Stimulated activated CD4-positive, alpha-beta T cell treated with anti-CD3 and anti-CD28 coated beads, Interleukin-4, amount 100 ng/mL, for 48 hours (primary cell): ENCODE data around the gene SUPT3H.
A peak's percentile ranks its signal among the peaks of the same experiment; 100 is the strongest.

ENCODE experiments used
- DNase-seq, 2 donors: peaks; one replicate each; pipeline ENCODE4 v3.0.0-alpha.2; 2020; ENCODE audit warnings: low read depth in 2 of 2

The SUPT3H gene

DNA sequence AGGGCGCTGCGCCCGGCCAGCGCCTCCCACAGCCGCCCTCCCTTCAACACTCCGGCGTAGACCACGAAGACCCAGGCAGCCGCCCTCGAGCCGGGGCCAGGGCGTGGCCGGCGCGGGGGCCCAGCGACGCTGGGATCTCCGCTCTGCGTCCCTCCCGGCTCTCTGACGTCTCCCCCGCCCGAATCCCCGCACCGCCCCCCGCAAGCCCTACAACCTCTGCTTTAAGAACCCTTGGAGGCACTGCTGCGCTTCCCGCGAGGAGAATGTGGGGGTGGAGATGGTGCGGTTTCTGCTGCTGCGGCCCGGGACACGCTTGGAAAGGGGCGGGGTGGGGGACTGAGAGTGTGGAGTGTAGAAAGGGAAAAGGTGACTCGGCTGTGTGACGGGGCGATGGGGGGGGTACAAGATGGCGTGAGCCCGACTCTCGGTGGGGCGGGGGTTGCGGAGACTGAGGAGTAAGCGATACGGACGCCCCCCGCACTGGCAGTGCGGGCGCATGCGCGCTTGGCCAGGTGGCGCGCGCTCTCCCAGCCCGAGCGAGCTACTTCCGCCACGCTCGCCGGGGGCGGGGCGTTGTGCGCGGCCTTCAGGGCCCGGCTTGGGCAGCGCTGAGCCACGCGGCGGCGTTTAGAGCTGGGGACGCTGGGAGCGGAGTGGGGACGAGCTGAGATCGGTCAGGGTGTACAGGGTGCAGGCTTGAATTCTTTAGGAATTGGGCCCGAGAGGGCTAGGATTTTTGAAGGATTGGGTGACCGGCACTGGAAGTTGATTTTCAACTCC lies at the start of gene SUPT3H:
Gene SUPT3H (minus strand): TSS at position 381 of the 780 bp plus-strand sequence.
- peak; percentile 89 to 93 for DNase-seq

DNA sequence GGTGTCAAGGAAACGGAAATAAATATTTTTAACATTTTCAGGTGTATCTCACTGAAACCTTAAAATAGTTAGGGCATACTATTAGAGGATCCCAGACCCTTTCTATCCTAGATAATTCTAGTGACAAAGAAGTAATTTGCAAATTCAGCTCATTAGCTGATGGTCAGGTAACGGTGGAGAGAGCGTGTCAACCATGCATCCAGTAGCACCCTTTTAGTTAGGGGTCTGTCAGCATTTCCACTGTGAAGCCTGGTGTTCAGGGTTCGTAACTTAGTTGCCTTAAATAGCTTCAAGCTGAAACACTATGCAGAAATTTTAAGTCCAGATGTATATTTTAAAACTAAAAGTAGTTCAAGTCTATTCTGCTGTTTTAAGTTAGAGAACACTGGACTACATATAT lies 48.5 kb upstream of the SUPT3H start:
- no peak for DNase-seq

GRCh38 chr6:45424451-45424861 lies 46.7 kb upstream of the SUPT3H start:
- DNase-seq: peak in 1 of 2 donors; percentile 44

DNA sequence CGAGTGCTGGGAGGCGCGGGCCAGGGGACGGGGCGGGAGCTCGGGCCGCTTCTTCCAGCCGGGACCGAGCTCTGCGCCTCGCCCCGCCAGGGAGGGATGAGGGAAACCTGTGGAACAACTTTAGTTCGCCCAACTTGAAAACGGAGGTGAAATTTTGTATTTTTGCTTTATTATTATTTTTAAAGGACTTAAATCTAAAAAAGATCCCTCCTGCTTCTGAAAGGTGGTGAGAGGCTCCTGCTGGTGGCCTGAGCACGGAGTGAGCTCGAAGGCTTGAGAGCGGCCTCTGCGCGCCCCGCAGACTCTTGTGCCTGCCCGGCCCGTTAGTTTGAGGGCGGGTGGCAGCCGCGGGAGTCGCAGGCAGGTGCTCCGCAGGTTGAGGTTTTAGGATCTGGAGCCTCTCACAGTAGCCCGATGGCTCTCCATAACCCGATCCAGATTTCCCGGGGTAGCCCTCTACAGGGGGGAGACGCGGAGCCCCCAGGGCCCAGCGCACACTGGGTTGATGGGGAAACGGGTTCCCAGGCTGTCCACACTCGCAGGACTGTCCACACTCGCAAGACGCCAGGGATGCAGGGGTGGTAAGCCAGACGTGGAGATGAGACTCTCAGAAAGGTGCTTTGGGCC lies 46.2 kb upstream of the SUPT3H start:
- peak in 1 of 2 donors; percentile 15 for DNase-seq

DNA sequence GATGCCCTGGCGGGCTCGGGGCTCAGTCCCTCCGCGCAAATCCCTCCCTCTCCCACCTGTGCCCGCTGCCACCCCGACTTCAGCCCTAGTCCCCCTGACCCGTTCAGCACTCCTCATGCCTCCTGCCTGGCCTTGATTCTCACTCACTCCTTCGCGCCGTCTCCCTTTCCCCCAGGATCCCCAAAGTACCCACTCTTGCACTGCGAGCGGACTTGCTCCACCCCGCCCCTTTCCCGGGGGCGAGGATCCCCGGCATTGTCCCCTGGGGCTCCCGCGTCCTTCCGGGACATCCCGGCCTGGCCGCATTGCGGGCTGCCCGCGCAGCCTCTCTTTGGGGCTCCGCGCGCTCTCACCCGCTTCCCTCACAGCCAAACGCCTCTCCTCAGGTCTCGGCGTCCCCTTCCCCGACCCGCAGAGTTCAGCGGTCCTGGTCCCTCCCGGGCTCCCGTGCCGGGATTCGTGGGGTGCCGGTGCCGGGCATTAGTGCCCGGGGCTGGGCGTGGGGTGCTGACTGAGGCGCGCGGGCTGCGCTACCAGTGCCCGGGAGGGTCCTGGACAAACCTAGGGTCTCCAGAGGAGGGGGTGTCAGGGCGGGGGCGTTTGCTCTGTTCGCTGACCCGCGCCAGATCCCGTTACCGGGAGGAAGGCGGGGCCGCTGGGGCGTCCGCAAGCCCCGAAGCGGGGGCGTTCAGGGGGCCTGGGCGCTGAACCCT lies 45.5 kb upstream of the SUPT3H start:
- DNase-seq: peak; percentile 35 to 37

DNA sequence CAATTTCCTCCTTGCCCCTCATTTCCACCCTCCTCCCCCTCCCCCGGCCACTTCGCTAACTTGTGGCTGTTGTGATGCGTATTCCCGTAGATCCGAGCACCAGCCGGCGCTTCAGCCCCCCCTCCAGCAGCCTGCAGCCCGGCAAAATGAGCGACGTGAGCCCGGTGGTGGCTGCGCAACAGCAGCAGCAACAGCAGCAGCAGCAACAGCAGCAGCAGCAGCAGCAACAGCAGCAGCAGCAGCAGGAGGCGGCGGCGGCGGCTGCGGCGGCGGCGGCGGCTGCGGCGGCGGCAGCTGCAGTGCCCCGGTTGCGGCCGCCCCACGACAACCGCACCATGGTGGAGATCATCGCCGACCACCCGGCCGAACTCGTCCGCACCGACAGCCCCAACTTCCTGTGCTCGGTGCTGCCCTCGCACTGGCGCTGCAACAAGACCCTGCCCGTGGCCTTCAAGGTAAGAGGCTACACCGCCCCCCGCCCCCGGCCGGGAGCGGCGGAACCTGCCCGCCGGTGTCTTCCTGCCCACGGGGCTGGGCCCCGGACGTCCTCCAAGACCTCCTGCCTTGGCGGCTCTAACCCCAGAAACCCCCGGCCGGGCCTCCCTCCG lies 44.9 kb upstream of the SUPT3H start:
- DNase-seq: peak; percentile 43

DNA sequence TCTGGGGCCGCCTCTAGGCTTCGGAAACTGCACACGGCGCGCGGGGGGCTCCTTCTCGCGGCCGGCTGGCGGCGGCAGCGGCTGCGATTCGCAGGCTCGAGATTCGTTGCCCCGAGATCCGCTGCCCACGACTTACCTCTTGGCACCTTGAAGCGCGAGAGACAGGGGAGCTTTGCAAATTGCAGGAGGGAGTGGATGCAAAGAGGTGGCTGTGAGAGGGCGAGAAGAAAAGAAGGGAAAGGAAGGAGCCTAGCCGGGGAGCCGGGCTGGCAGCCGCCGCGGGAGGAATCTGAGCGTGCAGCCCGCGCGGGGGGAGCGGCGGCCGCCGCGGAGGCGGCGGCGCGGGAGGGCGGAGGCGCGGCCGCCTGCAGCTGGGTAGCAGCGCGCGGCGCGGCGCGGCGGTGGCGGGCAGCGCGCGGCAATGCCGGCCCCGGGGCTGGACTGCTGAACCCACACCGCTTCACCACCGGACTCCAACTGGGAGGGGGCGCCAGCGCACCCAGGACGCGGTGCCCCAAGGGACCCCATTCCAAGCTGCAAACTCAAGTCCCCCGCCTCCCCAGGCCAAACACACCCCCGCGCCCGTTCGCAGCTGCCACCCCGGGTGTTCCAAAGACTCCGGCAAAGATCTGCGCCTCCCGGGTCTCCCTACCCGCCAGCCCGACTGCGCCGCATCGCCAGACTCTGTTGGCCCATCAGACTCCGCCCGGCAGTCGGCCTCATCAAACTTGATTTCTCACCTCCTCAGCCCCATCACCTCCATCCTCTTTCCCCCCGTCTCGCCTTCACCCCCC lies 44.2 kb upstream of the SUPT3H start:
- DNase-seq: peak; percentile 49 to 56

DNA sequence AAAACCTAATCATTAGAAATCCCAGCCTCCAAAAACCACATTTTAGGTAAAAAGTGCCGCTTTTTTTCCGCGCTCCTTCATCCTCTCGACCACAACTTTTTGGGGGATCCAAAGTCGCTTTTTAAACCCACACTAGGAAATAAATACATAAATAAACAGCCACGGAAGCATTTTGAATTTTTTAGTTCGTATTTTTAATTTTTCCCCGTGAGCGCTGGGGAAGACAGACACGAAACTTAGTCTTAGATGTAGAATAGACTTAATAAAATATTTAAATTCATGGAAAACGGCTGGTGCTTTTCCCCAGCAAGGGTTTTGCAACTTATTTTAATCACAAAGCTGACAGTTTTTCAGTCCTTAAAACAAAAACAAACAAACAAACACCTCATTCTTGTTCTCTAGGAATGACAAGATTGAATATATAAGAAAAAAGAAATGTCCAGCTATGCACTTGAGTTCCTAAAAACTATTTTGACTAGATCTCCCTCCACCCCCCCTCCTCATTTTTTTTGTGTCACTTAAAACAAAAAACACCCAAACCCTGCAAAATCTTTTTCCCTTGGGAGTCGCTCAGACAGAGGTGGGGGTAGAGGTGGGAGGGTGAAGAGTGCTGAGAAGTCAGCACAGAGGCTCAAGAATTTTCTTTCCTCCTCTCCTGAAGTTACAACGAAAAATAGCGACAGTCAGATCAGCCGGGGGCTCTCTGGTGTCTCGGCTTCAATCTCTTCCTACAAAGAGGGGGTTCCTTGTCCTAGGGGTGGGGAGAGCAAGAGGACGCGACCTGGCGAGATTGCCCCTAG lies 43.4 kb upstream of the SUPT3H start:
- no peak for DNase-seq

GRCh38 chr6:45420083-45420908 lies 42.6 kb upstream of the SUPT3H start:
- DNase-seq: peak; percentile 28 to 53

DNA sequence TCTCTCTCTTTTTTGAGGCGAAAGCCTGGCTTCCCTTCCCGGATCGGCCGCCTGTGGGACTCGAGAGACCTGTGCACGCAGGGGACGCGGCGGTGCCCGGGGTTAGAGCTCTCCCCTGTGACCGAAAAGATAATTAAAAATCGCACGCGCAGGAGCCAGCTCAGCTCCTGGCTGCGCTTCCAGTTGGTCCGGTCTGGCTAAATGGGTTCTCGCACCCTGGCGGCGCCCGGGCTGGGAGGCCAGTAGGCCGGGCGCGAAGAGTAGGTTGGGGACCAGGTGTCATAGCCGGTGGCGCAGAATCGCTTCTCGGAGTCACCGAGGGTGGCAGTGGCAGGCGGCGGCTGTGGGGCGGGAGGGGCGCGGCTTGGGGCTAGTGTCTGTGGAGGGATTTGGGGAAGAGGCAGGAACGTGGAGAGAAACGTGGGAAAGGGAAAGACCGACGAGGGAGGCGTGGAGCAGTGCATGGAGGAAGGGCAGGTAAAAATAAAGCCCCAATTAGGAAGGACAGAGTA lies 41.9 kb upstream of the SUPT3H start:
- DNase-seq: peak; percentile 56 to 67

DNA sequence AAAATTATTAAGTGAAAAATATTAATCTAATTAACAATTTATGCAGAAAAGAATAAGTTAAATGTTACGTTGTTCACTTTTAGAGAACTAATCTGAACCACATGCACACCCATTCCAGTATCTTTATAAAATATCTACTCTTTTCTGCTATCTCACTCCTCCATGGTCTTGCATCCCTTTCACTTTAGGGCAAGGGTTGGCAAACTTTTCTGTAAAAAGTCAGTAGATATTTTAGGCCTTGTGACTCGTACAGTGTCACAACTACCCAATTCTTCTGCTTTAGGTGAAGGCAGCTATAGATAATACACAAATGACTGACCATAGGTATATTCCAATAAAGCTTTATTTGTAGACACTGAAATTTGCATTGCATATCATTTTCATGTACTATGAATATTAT lies 39.7 kb upstream of the SUPT3H start:
- DNase-seq: no peak

DNA sequence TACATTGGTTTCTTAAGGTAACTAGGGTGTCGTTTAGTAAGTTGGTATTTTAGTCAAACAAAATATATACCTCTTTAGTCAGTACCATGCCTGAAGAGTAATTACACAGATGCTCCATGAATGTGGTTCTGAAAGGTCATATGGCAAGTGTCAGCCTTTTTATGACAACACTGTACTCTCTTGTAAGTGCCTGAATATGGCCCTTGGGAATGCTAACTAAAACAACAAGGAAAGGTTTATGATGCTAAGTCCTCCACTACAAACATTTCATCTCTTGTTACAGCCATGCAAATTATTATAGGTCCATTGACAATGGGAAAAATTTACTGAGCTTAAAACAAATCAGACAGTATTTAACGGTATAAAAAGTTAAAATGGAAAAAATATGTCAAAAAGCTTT lies 39.0 kb upstream of the SUPT3H start:
- DNase-seq: no peak

- no peak for DNase-seq
Observed at GRCh38 chr6:45415788-45416518, 38.2 kb upstream of the SUPT3H start.

- DNase-seq: no peak
Observed at GRCh38 chr6:45415315-45415714, 37.6 kb upstream of the SUPT3H start.

GRCh38 chr6:45411959-45412358 lies 34.2 kb upstream of the SUPT3H start:
- no peak for DNase-seq

GRCh38 chr6:45400021-45400420 lies 22.3 kb upstream of the SUPT3H start:
- no peak for DNase-seq

- DNase-seq: no peak
Observed at GRCh38 chr6:45398075-45398813, 20.5 kb upstream of the SUPT3H start.

- no peak for DNase-seq
Observed at GRCh38 chr6:45394586-45395095, 16.9 kb upstream of the SUPT3H start.
